T-helper 1 cell (primary cell): ENCODE results near the gene ANTXRL.
A peak's percentile ranks its signal among the peaks of the same experiment; 100 is the strongest.
"Not testable (repeated sequence)": the region's sequence is repeated elsewhere in the genome, so short reads cannot be mapped to it uniquely, and the experiment has no call there.

ENCODE experiments used
- DNase-seq, 5 donors: peaks; one replicate each; pipeline ENCODE4 v3.0.0-alpha.2; 2012 to 2020

Gene ANTXRL

GRCh38 chr10:46273506-46274477 is 13.0 kb upstream of the ANTXRL start:
- DNase-seq, result no peak

GRCh38 chr10:46277840-46278239 is 9.0 kb upstream of the ANTXRL start:
- DNase-seq, result no peak

- DNase-seq, result not testable (repeated sequence)
Observed at GRCh38 chr10:46282421-46282831, 4.4 kb upstream of the ANTXRL start.

- DNase-seq, result peak; percentile 48 to 66 (median 54)
Observed at GRCh38 chr10:46282842-46283574, 3.8 kb upstream of the ANTXRL start.

GRCh38 chr10:46283580-46284285 is 3.1 kb upstream of the ANTXRL start:
- DNase-seq, result no peak

- peak; percentile 62 to 87 (median 66) for DNase-seq
Observed at GRCh38 chr10:46284286-46285229, 2.2 kb upstream of the ANTXRL start.

GRCh38 chr10:46285300-46285699 is 1.5 kb upstream of the ANTXRL start:
- DNase-seq, result no peak

- DNase-seq, result no peak
Observed at GRCh38 chr10:46285966-46286620, 704 bp upstream of the ANTXRL start.

GRCh38 chr10:46287846-46288477 is 1.2 kb downstream of the ANTXRL start:
- peak in 1 of 5 donors; percentile 1 for DNase-seq

- no peak for DNase-seq
Observed at GRCh38 chr10:46288601-46289206, 1.9 kb downstream of the ANTXRL start.

- DNase-seq, result no peak
Observed at GRCh38 chr10:46289209-46289810, 2.5 kb downstream of the ANTXRL start.

GRCh38 chr10:46290101-46290886 is 3.5 kb downstream of the ANTXRL start:
- DNase-seq, result no peak

GRCh38 chr10:46291817-46292572 is 5.2 kb downstream of the ANTXRL start:
- peak in 1 of 5 donors; percentile 2 for DNase-seq

GRCh38 chr10:46292573-46293023 is 5.8 kb downstream of the ANTXRL start:
- peak in 1 of 5 donors; percentile 3 for DNase-seq

- DNase-seq, result no peak
Observed at GRCh38 chr10:46293228-46293627, 6.4 kb downstream of the ANTXRL start.

- no peak for DNase-seq
Observed at GRCh38 chr10:46293832-46294640, 7.2 kb downstream of the ANTXRL start.

- DNase-seq, result no peak
Observed at GRCh38 chr10:46294641-46295220, 7.9 kb downstream of the ANTXRL start.
